Measurements from ENCODE around the gene CARD14.
A peak's percentile ranks its signal among the peaks of the same experiment; 100 is the strongest.
"Not testable (repeated sequence)": the region's sequence is repeated elsewhere in the genome, so short reads cannot be mapped to it uniquely, and the experiment has no call there.

CARD14 gene

DNA sequence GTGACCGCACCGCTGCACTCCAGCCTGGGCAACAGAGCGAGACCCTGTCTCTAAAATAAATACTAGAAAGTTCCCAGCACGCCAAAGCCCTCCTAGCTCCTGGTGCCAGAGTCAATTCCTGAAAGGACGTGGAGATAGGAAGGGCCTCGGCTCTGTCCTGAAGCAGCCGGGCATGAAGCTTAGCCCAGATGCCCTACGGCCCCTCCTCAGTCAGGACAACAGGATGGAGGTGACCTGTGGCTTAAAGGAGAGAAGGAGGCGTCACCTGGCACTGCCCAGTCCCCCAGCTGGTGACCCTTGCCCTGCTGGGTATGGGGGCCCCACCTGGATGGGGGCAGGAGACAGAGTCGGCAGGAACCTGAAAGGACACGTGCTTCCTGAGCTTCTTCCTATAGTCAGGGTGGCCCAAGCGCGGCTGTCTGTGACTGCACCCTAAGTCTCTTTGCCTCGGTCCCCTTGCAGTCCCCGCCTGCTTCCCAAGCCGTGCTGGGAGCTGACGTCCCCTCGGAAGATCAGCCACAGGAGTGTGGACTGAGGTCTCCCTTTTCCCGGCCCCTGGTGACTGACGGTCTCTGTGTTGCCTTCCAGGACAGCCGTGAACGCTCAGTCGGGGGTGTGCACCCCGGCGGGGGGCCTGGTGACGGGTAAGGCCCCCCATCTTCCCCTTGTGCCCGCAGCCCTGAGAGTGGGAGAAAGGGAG is 75.9 kb downstream of the CARD14 start:
- no peak for FAIRE-seq
- no peak for DNase-seq (ENCODE audit: extremely low spot score, insufficient read length, low read depth)

DNA sequence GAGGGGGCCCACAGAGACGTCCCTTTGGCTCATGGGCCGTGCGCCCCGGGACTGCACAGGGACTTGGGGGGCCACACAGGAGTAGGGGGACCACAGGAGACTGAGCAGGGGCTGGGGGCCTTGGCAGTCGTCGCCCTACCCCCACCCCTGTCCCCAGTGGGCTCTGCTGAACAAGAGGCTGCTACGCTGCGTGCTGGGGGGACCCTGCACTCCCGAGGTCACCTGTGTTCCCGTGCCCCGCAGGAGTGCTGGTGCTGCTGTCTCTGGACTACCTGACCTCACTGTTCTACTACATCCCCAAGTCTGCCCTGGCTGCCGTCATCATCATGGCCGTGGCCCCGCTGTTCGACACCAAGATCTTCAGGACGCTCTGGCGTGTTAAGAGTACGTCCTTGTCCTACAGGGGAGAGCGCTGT is 76.4 kb downstream of the CARD14 start:
- no peak for FAIRE-seq
- DNase-seq (ENCODE audit: extremely low spot score, insufficient read length, low read depth), result no peak

DNA sequence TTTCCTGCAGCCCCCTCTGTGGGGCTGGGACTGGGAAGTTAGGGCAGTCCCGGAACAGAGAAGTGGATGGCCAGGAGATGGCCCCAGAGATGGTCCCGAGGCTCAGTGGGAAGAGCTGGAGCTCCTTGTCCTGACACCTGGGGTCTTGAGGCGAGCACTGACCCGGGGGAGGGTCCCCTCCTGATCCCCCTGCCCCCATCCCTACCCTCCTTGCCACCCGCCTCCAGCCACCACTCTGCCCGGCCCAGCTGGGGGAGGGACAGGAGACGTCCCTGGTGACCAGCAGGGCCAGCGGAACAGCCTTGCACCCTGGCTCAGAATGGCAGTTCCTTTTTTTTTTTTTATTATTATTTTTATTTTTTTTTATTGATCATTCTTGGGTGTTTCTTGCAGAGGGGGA is 76.9 kb downstream of the CARD14 start:
- no peak for FAIRE-seq
- no peak for DNase-seq (ENCODE audit: extremely low spot score, insufficient read length, low read depth)

DNA sequence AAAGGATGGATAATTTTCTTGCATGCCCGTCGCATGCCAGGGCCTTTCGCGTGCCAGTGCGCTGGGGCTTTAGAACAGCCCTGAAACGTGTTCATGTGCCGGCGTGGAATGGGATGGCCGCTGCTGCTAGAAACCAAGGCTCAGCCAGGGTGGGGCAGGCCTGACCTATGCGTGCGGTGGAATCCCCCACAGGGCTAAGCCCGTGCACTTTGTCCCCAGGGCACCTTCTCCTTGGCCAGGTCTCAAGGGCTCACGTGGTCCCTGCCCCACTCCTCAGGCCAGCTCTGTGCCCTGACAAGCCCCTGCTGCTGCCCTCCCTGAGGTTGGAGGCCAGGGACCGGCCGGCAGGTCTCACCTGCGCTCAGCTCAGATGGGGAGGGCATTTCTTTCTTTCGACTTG is 77.7 kb downstream of the CARD14 start:
- DNase-seq (ENCODE audit: extremely low spot score, insufficient read length, low read depth), result no peak
- FAIRE-seq, result no peak

DNA sequence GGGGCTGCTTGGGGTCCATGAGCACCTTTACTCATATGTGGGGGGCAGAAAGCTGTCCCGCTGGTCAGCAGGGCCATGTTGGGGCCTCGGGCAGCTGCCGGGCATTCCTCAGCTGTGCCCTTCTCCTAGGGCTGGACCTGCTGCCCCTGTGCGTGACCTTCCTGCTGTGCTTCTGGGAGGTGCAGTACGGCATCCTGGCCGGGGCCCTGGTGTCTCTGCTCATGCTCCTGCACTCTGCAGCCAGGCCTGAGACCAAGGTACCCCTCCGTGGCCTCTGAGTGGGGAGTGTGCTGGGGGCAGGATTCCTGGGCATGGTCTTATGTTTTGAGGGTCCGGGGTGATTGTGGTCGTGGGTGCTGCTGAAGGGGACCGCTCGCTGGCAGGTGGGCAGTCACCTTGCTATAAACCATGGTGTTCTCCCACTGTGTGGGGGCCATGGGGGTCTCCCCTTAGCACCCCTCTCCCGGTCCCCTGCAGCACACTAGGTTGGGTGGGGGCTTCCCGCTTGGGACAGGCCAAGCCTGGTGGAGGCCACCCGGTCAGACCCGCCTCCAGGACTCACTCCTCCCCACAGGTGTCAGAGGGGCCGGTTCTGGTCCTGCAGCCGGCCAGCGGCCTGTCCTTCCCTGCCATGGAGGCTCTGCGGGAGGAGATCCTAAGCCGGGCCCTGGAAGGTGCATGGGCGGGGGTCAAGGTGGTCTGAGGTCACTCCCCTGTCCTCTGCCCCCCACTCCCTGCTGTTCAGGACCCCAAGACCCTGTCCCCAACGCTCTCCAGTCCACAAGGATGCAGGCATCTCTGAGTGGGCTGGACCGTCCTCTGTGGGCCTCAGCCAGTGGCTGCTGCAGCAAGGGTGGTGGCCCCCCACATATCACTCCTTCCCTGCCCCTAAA is 78.4 kb downstream of the CARD14 start:
- FAIRE-seq (no peak), DNase-seq (ENCODE audit: extremely low spot score, insufficient read length, low read depth) (no peak)

DNA sequence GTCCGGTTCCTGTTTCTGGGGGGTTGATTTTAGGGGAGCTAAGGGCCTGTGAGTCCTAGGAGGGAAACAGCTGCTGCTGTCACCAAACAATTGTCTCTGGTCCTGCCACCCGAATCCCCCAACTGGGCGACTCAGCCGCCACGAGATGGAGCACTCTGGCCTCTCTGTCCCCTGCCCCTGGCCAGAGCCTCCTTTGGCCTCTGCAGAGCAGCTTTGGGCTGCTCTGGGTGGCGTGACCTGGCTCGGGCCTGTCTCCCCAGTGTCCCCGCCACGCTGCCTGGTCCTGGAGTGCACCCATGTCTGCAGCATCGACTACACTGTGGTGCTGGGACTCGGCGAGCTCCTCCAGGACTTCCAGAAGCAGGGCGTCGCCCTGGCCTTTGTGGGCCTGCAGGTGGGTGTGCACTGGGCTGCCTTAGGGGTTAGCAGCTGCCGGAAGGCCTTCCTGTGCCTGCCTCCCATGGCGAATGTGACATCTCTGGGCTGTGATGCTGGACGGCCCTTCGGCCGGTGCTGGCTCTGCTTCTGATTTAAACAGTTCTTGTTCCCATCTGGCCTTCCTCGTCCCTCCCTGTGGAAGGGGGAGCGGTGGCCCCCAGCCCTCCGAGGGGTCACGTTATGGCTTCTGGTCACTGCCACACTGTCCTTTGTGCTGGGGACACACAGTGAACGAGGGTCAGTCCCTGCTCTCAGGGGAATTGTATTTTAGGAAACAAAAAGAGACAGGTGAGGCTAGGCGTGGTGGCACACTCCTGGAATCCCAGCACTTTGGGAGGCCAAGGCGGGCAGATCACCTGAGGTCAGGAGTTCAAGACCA is 79.3 kb downstream of the CARD14 start:
- FAIRE-seq (no peak), DNase-seq (ENCODE audit: extremely low spot score, insufficient read length, low read depth) (no peak)

DNA sequence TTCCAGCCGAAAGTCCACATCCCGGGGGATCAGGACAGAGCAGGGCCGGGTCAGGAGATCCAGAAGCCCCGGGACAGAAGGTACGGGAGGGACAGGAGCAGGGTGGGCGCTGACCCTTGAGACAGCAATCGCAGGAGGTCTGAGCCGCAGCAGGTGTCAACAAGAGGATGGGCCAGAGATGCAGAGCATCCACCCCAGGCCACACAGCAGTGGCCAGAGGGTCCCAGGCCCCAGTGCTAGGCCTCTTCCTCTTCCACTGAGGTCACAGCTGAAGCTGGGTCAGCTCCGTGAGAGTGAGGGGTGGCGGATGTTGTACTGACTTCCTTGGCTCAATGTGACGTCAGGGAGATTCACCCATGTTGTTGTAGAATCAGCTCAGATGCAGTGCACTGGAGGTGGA is 82.1 kb downstream of the CARD14 start:
- FAIRE-seq (no peak), DNase-seq (ENCODE audit: extremely low spot score, insufficient read length, low read depth) (no peak)

DNA sequence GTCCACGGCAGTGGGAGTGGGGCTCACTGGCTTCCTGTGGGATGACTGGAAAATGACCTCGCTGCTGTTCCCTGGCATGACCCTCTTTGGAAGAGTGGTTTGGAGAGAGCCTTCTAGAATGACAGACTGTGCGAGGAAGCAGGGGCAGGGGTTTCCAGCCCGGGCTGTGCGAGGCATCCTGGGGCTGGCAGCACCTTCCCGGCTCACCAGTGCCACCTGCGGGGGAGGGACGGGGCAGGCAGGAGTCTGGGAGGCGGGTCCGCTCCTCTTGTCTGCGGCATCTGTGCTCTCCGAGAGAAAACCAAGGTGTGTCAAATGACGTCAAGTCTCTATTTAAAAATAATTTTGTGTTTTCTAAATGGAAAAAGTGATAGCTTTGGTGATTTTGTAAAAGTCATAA is 83.0 kb downstream of the CARD14 start:
- peak; percentile 81 for DNase-seq (ENCODE audit: extremely low spot score, insufficient read length, low read depth)
- FAIRE-seq, result peak; percentile 70

DNA sequence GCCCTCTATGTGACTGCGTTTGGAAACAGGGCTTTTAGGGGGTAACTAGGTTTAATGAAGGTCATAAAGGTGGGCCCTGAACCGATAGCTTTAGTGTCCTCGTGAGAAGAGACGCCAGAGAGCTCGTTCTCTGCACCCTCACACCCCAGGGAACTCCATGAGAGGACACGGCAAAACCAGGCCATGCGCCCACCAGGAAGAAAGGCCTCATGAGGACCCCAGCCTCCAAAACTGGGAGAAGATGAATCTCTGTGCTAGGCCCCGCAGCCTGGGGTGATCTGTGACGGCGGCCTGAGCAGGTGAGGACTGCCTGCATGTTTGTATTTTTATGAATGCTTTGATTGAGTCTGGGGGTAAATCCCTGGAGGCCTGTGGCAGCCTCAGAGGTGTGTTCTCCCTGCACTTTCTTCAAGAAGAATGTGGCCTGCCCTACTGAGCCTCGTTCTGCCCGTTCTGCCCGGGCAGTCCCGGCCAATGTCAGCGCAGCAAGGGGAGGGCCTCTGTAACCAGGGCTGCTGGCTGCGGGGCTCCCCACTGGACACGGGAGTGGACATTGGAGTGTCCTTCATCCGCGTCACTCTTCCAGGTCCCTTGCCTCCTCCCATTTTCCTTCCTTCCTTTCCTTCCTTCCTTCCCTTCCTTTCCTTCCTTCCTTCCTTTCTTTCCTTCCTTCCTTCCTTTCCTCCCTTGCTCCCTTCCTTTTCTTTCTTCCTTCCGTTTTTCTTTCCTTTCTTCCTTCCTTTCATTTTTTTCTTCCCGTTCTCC is 84.0 kb downstream of the CARD14 start:
- FAIRE-seq (no peak), DNase-seq (ENCODE audit: extremely low spot score, insufficient read length, low read depth) (no peak)

DNA sequence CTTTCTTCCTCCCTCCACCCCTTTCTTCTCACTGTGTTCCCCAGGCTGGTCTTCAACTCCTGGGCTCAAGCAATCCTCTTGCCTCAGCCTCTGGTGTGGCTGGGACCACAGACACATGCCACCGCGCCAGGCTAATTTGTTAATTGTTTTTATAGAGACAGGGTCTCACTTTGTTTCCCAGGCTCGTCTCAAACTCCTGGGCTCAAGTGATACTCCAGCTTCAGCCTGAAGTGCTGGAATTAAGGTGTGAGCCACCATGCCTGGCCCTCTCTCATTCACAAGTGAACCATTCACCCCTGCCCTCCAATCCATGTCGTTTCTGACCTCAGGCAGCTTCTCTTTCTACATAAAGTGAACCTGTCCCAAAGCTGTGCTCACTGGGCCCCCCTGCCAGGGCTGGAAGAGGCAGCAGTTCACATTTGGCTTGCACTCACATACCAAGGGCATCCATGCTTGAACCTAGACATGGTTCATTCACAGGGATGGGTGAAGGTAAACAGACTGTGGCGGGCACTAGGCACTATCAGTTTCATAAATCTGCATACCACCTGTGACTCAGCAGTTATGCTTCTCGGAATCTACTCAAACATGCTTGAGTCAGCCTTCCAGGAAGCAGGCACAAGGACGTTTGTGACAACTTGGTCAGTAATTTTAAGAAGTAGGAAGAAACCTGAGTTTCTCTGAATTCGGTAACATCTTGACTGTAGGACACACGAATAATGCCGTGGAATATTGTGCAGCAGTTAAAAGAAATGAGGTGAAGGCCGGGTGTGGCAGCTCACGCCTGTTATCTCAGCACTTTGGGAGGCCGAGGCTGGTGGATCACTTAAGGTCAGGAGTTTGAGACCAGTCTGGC is 84.8 kb downstream of the CARD14 start:
- DNase-seq (ENCODE audit: extremely low spot score, insufficient read length, low read depth) (no peak), FAIRE-seq (peak; percentile 89)

DNA sequence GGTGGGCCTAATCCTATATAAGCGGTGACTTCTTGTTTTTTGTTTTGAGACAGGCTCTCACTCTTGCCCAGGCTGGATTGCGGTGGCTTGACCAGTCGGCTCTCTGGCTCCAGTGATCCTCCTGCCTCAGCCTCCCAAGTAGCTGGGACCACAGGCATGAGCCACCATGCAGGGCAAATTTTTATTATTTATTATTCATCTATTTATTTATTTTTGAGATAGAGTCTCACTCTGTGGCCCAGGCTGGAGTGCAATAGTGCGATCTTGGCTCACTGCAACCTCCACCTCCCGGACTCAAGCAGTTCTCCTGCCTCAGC is 86.2 kb downstream of the CARD14 start:
- FAIRE-seq, result no peak
- no peak for DNase-seq (ENCODE audit: extremely low spot score, insufficient read length, low read depth)

DNA sequence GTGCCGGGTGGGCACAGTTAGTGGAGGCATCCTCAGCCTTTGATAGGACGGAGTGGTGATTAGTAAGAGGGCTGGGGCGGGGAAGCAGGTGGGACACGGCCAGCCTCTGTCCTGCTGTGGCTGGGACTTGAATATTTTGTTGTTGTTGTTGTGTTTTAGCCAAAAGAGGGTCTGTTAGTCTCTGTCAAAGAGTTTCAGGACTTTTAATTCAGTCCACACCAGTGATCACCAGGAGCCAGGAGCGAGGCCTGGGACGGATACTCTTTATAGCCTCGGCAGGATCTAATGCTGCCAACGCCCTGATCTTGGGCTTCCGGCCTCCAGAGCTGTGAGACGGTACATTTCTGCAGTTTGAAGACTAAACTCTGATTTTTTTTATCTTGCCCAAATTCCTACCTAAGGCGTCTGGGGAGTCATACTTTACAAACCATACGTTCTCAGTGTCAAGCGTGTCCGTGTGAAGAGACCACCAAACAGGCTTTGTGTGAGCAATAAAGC is 87.9 kb downstream of the CARD14 start:
- no peak for FAIRE-seq
- no peak for DNase-seq (ENCODE audit: extremely low spot score, insufficient read length, low read depth)

DNA sequence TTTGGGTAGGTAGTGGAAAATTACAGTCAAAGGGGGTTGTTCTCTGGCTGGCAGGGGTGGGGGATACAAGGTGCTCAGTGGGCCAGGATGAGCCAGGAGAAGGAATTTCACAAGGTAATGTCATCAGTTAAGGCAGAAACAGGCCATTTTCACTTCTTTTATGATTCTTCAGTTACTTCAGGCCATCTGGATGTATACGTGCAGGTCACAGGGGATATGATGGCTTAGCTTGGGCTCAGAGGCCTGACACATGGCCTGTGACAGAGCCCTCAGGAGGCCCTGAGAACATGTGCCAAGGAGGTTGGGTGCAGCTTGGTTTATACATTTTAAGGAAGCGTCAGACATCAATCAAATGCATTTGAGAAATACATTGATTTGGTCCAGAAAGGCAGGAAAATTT is 88.5 kb downstream of the CARD14 start:
- not testable (repeated sequence) for DNase-seq (ENCODE audit: extremely low spot score, insufficient read length, low read depth); FAIRE-seq

All from GM18507 (cell line).